HG02759 (cell line): Measurements from ENCODE around the gene CCBE1.

Experiments
- ATAC-seq: cut with Tn5 transposase; IDR thresholded peaks from one replicate; pipeline ENCODE4 v1.9.1; 2021; ENCODE audit warnings: mild to moderate bottlenecking, moderate library complexity; ENCODE audit not compliant: unreplicated experiment

CCBE1 gene

DNA sequence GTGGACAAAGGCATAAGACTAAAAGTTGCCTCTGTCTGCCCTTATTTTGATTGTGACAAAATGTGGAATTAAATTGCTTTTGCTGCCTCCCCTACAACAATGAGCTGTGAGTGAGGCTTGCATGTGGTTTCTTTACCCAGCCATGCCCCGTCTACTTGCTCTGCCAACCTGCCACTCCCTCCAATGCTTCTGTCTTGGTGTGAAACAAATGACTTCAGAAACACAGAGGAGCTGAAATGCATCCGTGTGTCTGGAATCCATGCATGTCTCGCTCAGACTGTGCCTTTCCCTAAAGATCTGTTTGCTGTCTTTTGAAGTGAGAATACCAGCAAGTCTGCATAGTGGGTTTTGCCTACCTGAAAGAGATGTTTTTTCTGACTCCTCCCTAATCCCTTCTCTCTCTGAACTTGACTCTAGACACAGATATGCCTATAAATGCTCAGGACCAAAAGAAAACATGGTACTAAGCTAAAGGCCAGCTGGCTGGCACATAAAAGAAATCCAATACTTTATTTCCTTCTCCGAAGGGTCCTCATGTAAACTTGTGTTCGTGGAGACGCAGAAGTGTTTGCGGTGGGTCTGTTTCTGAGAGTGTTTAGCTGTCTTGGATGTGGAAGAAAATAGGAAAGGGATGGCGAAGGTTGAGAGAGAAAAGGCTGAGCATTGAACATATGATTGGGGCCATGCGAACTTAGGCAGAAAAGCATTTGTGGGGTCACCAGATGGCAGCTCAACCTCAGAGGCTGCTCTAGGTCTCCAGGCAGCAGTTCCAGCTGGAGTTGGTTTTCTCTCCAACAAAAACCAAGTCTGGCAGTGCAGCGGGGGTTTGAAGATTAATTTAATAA is 120.5 kb downstream of the CCBE1 start:
- no peak for ATAC-seq

- no peak for ATAC-seq
Measured at GRCh38 chr18:59575995-59576394, 121.2 kb downstream of the CCBE1 start.

- ATAC-seq: no peak
Measured at GRCh38 chr18:59573962-59574361, 123.3 kb downstream of the CCBE1 start.

GRCh38 chr18:59571902-59572301 is 125.3 kb downstream of the CCBE1 start:
- no peak for ATAC-seq

GRCh38 chr18:59570796-59571195 is 126.4 kb downstream of the CCBE1 start:
- ATAC-seq: no peak

DNA sequence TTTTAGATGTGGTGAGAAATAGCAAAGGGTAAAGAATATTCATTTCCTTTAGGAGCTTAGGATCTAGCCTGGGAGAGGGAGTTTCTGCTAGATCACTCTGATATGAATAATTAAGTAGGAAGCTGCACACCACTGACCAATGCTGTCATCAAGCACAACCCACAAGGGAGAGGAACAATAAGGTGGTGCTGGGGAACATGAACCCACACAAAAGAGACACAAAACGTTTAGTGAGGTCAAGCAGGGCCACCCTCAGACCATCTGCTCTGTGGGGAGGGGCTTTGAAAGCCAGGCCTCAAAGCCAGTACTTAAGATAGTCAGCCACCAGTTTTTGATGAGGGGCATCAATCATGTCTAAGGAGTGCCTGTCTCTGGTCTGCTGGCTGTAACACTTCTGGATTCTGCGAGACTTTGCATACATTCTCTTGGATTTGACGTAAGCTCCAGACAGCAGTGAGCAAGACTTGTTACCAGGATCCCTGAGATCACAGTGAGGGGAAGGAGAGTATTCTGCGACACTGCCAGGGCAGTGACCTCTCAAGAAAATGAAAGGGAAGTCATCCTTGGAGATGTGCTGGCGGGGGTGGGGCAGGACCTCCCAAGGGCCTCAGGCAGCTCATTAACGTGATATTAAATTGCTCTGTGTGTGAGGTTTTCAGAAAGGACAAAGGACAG is 127.0 kb downstream of the CCBE1 start:
- ATAC-seq: no peak

DNA sequence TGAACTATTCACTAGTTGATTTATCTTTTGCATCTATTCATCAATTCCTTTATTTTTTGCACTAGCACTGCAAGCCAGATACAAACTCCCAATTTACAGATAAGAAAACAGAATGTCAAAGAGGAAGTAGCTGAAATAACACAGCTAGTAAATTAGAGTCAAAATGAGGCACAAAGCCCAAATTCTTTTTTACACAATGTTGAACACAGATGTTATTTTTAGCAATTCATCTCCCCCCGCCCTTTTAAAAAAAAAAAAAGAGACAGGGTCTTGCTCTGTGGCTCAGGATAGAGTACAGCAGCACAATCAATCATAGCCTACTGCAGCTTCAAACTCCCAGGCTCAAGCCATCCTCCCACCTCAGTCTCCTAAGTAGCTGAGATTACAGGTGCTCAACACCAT is 127.8 kb downstream of the CCBE1 start:
- no peak for ATAC-seq

DNA sequence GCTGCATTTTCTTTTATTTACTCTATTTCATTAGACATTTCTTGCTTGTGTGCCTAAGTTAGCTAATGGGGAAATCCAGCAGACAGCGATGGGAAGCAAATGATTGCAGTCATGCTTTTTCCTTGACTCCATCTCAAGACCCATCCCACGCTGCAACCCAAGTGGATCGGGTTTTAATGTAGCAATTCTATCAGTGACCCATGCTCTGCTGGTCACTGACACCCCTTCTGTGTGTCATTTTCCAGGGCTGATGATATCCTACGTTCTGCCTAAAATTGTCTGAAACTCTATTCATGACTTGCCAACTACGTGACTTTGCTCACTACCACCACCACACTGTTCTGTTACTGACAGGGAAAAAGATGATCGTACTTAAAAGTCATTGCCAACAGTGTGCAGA is 129.8 kb downstream of the CCBE1 start:
- no peak for ATAC-seq

GRCh38 chr18:59566533-59566971 is 130.7 kb downstream of the CCBE1 start:
- no peak for ATAC-seq

- ATAC-seq: no peak
Measured at GRCh38 chr18:59565957-59566356, 131.3 kb downstream of the CCBE1 start.

DNA sequence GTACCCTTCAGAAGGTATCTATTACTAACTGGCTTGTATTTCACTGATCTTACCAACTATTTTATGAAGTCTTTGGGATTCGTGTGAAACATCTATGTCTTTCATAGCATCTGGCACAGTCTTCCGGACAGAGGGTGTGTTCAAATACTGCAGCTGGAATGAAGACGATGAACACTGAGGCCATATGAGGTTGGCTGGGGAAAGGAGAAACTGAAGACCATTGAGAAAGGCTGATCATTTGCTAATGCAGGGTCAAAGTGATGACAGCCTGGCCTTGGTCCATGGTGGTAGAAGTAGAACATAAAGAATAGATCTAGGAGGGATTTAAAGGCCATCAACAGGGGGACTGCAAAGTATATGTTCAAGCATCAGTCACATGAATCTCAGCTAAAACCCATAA is 132.7 kb downstream of the CCBE1 start:
- no peak for ATAC-seq

GRCh38 chr18:59563176-59563785 is 133.9 kb downstream of the CCBE1 start:
- ATAC-seq: no peak

- no peak for ATAC-seq
Measured at GRCh38 chr18:59562751-59563150, 134.5 kb downstream of the CCBE1 start.

GRCh38 chr18:59561612-59562011 is 135.6 kb downstream of the CCBE1 start:
- ATAC-seq: no peak

GRCh38 chr18:59560556-59560955 is 136.7 kb downstream of the CCBE1 start:
- no peak for ATAC-seq

GRCh38 chr18:59559528-59559927 is 137.7 kb downstream of the CCBE1 start:
- no peak for ATAC-seq

DNA sequence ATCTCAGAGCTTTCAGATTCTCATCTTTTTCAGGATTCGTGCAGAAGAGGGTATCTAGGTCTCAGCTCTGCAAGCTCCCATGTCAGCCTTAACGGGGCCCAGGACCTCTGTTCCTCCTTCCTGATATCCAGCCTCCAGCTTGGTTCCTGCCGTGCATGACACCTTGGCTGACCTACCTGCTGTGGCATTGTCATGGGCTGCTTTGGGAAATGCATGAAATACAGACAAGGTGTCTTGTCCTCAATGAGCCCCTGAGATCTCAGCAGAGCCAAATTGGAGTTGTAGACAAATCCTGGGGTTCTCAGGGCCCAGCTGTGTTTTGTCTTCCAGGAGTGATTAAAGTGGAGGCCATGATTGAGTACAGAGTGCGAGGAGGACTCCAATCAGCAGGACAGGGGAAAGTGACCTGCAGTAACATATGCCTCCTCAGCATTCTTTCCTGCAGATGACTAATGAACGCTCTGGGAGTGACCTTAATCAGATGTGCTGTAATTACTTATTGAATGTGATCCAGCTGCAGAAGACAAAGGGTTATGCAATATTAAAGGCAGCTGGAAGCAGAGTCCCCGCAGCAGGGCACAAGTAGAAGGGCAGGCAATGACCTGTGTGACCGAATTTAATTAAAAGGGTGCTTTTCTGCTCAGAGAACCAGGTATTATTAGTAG is 141.1 kb downstream of the CCBE1 start:
- ATAC-seq: no peak

DNA sequence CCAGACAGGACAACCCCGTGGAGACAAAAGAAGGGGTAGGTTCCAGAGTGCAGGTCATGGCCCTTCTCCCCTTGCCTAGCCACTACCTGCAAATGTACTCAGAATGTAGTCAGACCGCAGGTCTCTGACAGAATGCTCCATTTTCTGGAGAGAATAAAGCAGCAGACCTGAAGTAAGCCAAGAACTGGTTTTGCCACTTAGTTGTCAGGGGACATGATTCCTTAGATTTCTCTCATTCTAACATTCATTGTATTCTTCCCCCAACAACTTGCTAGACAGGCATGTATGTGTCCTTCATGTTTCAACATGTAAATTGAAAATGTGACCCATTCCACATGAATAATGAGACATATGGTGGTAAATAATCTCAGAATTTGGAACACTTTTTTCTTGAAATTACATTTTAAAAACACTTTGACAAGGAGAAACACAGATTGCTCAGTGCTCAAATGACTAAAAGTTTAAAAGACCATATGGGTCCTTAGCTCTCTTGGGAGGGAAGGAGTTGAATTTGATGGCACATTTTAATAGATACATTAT is 142.4 kb downstream of the CCBE1 start:
- ATAC-seq: no peak

GRCh38 chr18:59553273-59553870 is 143.9 kb downstream of the CCBE1 start:
- ATAC-seq: no peak

DNA sequence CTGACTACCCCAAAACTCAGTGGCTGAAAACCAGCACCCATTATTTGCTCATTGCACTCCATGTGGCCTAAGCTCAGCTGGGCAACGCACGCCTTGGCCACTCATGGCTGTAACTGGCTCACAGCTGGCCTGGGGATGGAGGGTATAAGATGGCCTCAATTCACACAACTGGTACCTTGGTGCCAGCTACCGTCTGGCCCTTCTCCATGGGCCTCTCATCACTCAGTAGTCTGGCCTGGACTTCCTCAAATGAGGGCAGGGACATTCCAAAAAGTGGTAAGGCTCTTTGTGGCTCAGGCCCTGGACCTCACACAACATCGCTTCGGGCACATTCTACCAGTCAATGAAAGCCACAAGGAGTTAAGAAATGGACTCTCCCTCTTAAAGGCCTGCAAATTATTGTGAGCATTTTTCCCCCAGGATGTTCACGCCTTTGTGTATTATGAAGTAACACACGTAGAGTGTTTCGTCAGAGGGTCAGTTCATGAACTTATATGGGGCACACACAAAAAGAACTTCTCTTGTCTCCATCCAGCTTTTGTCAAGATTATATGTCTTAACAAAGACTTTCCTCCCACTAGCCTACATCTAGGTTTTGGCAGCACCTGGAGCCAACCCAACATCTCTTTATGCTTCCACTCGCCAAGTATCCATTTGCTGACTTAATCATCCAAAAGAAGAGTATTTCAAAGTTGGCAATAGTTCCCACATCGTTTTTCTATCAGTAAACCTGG is 145.2 kb downstream of the CCBE1 start:
- no peak for ATAC-seq
